ENCODE results near the gene RCE1. TPM values are rescaled to one million over a fixed set of nuclear protein-coding genes. Genes with fewer than 3 reads are reported as not detected.

The RCE1 gene
- total RNA-seq, 1 experiment from 2014 or later, result 52.5 TPM

GRCh38 chr11:66866511-66866986 lies 23.3 kb downstream of the RCE1 start:
- WGBS (ENCODE audit: extremely low coverage, insufficient read length, low lambda C conversion rate), result no CpG with 5 or more reads among the region's 7 CpGs
- H3K9ac ChIP-seq (ENCODE audit: extremely low read depth, insufficient read length, low read length), result no peak overlapping the region
- H2BK15ac ChIP-seq (ENCODE audit: low read depth, low read length), result no peak overlapping the region
- no peak for TF ChIP-seq CTCF (conservative IDR thresholded peaks at IDR 0.05)
- no peak overlapping the region for H2AFZ ChIP-seq (ENCODE audit: low read length)
- no peak overlapping the region for H2BK20ac ChIP-seq (ENCODE audit: low read depth, low read length, poor library complexity, severe bottlenecking)
- H4K91ac ChIP-seq (ENCODE audit: insufficient read length, low read depth, low read length), result no peak overlapping the region
- no peak overlapping the region for H4K8ac ChIP-seq (replicated peaks; ENCODE audit: insufficient read length, low read depth, low read length)
- H3K79me1 ChIP-seq (ENCODE audit: insufficient read depth, low read depth, low read length, poor library complexity, severe bottlenecking), result no peaks in the 10 kb centered on the region
- Mint-ChIP-seq H3K27me3 (ENCODE audit: low read depth) (no peaks in the 10 kb centered on the region), H3K9me3 (no peaks in the 10 kb centered on the region), H3K4me1 (peaks cover 11 to 22% of the 10 kb centered on the region in 2 experiments), H3K27ac (no peak overlapping the region), H3K36me3 (ENCODE audit: insufficient read depth in 1 of 3, low read depth in 3 of 3) (peaks cover 0 to 10% (median 3%) of the 10 kb centered on the region in 3 experiments; a peak in 4 of 7 replicates), H3K4me3 (no peak overlapping the region)
- H4K5ac ChIP-seq (ENCODE audit: insufficient read length, low read depth, low read length), result no peak overlapping the region
- no peak overlapping the region for H3K4ac ChIP-seq (ENCODE audit: low read depth, low read length)
- no peaks in the 10 kb centered on the region for H3K27me3 ChIP-seq (ENCODE audit: insufficient read depth, low read length)
- H3K14ac ChIP-seq (ENCODE audit: insufficient read depth, low read length), result no peak overlapping the region
- no peaks in the 10 kb centered on the region for H3K4me1 ChIP-seq (ENCODE audit: insufficient read depth, low read length)
- H4K20me1 ChIP-seq (ENCODE audit: control insufficient read depth, insufficient read depth, insufficient read length), result no peaks in the 10 kb centered on the region
- H3K79me2 ChIP-seq (ENCODE audit: insufficient read depth, low read length), result no peaks in the 10 kb centered on the region
- no peak for DNase-seq
- H3K27ac ChIP-seq (ENCODE audit: insufficient read length, low read depth, low read length), result no peak overlapping the region
- H3K4me2 ChIP-seq (ENCODE audit: insufficient read depth, insufficient read length, low read length), result no peak overlapping the region
- H3K56ac ChIP-seq (ENCODE audit: insufficient read length, low read depth, low read length), result no peak overlapping the region
- no peak overlapping the region for H2AK5ac ChIP-seq (ENCODE audit: insufficient read length, low read length)
- no peak overlapping the region for H2BK12ac ChIP-seq (ENCODE audit: insufficient read length, low read depth, low read length)
- no peak overlapping the region for H3K18ac ChIP-seq (ENCODE audit: insufficient read length, low read depth, low read length)
- no peaks in the 10 kb centered on the region for H3K23me2 ChIP-seq (ENCODE audit: insufficient read length, low read depth, low read length, poor library complexity, severe bottlenecking)
- no peak overlapping the region for H2BK120ac ChIP-seq (ENCODE audit: low read depth, low read length, poor library complexity, severe bottlenecking)
- H3K9me3 ChIP-seq (ENCODE audit: control insufficient read depth, low read depth, low read length), result no peaks in the 10 kb centered on the region
- H3T11ph ChIP-seq (ENCODE audit: low read length), result no peak overlapping the region
- H3K23ac ChIP-seq (ENCODE audit: insufficient read length, low read depth, low read length), result no peak overlapping the region
- H2BK5ac ChIP-seq (ENCODE audit: insufficient read length, low read length), result no peak overlapping the region
